Measurements from ENCODE around the gene AK9. TPM values are rescaled to one million over a fixed set of nuclear protein-coding genes. Genes with fewer than 3 reads are reported as not detected.
"Not testable (repeated sequence)": the region's sequence is repeated elsewhere in the genome, so short reads cannot be mapped to it uniquely, and the experiment has no call there.

AK9 gene
- polyA plus RNA-seq, 2 of the 4 experiments (the other 2 are of a cell fraction): 2.2 to 4.7 TPM

DNA sequence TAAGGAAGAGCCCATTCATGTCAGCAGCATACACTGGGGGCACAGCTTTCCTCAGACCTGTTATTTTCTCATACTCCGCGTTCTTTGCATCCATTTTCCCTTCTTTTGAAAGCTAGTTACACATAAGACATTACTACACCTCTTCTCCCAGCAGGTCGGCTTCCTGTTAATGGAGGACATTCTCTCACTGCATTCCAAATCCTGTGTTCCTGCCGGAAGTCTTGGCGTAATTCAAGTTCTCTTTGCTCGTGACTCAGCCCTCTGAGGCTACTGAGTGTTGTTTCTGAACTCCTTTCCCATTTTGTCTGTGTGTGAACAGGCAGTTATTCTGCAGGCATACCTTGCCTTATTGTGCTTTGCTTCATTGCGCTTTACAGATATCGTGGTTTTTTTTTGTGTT is 110.5 kb downstream of the AK9 start (continued):
- TF ChIP-seq MAFK (IDR thresholded peaks at IDR 0.05; ENCODE audit: partially characterized antibody): no peak
- TF ChIP-seq SREBF2 (IDR thresholded peaks at IDR 0.05): no peak
- no peak for TF ChIP-seq EHMT2 (IDR thresholded peaks at IDR 0.05; ENCODE audit: low read depth)
- no peak for TF ChIP-seq NPAS2 (CRISPR knock-in tag; IDR thresholded peaks at IDR 0.05; ENCODE audit: borderline replicate concordance)
- no peak for TF ChIP-seq HEYL (CRISPR knock-in tag; IDR thresholded peaks at IDR 0.05)

DNA sequence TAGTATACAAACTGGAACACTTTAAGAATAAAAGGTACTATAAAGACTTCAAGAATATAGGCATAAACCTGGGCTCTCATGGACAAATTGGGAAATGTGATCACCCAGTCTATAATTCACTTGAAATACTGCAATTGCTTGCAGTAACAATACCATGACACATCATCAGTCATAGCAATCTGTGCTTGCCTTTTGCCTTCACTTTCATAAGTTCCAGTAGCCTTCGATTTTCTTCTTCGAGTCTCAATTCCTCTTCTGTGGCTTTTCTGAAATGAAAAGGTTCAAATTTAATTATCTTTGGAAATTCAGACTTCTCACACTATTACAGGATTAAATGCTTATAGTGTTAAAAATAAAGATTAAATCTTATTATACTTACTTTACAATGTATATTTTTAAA is 111.6 kb downstream of the AK9 start:
- H3K4me2 ChIP-seq: no peak overlapping the region
- no peak overlapping the region for H3K27ac ChIP-seq
- CTCF ChIA-PET: no interaction called here
- DNase-seq (ENCODE audit: low read depth in 1 of 2, low spot score in 1 of 2) (no peak), FAIRE-seq (no peak), ATAC-seq (no peak)
- POLR2A ChIA-PET: no interaction called here
- H3K9me3 ChIP-seq: no peaks in the 10 kb centered on the region
- no peaks in the 10 kb centered on the region for H3K4me1 ChIP-seq
- TF ChIP-seq EHF (CRISPR knock-in tag; IDR thresholded peaks at IDR 0.05) (no peak), NR3C1 (IDR thresholded peaks at IDR 0.05) (no peak), RAD21 (conservative IDR thresholded peaks at IDR 0.05 in 1 of 2, IDR thresholded peaks at IDR 0.05 in 1 of 2) (no peak), FOSL2 (IDR thresholded peaks at IDR 0.05) (no peak), FOSL2 (CRISPR knock-in tag; IDR thresholded peaks at IDR 0.05) (no peak), BHLHE40 (IDR thresholded peaks at IDR 0.05; ENCODE audit: low read depth, low read length) (no peak)
- TF ChIP-seq, protein P1, sequence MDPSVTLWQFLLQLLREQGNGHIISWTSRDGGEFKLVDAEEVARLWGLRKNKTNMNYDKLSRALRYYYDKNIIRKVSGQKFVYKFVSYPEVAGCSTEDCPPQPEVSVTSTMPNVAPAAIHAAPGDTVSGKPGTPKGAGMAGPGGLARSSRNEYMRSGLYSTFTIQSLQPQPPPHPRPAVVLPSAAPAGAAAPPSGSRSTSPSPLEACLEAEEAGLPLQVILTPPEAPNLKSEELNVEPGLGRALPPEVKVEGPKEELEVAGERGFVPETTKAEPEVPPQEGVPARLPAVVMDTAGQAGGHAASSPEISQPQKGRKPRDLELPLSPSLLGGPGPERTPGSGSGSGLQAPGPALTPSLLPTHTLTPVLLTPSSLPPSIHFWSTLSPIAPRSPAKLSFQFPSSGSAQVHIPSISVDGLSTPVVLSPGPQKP (IDR thresholded peaks at IDR 0.05; ENCODE audit: low read depth, low read length): no peak
- TF ChIP-seq, protein P2, sequence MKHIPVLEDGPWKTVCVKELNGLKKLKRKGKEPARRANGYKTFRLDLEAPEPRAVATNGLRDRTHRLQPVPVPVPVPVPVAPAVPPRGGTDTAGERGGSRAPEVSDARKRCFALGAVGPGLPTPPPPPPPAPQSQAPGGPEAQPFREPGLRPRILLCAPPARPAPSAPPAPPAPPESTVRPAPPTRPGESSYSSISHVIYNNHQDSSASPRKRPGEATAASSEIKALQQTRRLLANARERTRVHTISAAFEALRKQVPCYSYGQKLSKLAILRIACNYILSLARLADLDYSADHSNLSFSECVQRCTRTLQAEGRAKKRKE (CRISPR knock-in tag; IDR thresholded peaks at IDR 0.05; ENCODE audit: low read depth): no peak
- no peak overlapping the region for H3K4me3 ChIP-seq
- WGBS (ENCODE audit: missing lambda C conversion rate): 3% methylated on average over 2 of the region's 2 CpGs

DNA sequence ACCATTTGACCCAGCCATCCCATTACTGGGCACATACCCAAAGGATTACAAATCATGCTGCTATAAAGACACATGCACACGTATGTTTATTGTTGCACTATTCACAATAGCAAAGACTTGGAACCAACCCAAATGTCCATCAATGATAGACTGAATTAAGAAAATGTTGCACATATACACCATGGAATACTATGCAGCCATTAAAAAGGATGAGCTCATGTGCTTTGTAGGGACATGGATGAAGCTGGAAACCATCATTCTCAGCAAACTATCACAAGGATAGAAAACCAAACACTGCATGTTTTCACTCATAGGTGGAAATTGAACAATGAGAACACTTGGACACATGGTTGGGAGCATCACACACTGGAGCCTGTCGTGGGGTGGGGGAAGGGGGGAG is 121.1 kb downstream of the AK9 start:
- H3K4me1 ChIP-seq; DNase-seq (ENCODE audit: low read depth in 1 of 2, low spot score in 1 of 2); H3K4me3 ChIP-seq; FAIRE-seq; H3K4me2 ChIP-seq; POLR2A ChIA-PET; CTCF ChIA-PET; H3K27ac ChIP-seq; H3K9me3 ChIP-seq; ATAC-seq: not testable (repeated sequence)
- 9% methylated on average over 2 of the region's 2 CpGs for WGBS (ENCODE audit: missing lambda C conversion rate)

DNA sequence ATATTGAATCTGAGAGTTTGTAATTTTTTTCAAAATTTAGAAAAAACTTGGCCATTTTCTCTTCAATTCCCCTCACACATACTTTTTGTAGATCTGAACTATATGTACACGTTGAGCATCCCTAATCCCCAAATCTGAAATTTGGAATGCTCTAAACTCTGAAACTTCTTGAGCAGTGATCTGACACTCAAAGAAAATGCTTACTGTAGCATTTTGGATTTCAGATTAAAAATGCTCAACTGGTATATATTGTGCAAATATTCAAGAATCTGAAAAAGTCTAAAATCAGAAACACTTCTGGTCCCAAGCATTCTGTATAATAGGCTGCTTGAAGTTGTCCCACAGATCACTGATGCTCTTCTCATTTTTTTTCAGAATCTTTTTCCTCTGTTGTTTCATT is 129.2 kb downstream of the AK9 start:
- CTCF ChIA-PET: no interaction called here
- FAIRE-seq: no peak
- no peak overlapping the region for H3K4me3 ChIP-seq
- DNase-seq (ENCODE audit: low read depth in 1 of 2, low spot score in 1 of 2): no peak
- H3K9me3 ChIP-seq: no peaks in the 10 kb centered on the region
- TF ChIP-seq MAZ (IDR thresholded peaks at IDR 0.05; ENCODE audit: borderline replicate concordance, low read depth, low read length) (no peak), MAFK (IDR thresholded peaks at IDR 0.05; ENCODE audit: partially characterized antibody) (peak; percentile 41)
- ATAC-seq: no peak
- POLR2A ChIA-PET: no interaction called here
- no peak overlapping the region for H3K27ac ChIP-seq
- WGBS (ENCODE audit: missing lambda C conversion rate): 0% methylated on average over 1 of the region's 1 CpG
- no peak overlapping the region for H3K4me2 ChIP-seq
- no peaks in the 10 kb centered on the region for H3K4me1 ChIP-seq

DNA sequence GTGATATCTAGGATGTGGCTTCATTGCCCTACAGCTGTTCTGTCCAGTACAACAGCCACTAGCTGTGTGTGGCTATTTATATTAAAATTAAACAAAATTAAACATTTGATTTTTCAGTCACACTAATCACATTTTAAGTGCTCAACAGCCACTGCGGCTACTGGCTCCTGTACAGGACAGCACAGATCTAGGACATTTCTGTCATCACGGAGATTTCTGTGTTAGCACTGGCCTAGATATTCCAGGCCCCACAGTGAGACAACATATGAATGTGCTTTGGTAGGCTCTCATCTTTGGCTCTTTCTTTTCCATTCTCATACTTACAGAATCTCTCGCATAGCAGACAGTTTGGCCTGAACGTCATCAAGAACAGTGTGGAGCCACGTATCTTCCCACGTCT is 159.6 kb downstream of the AK9 start:
- no peak overlapping the region for H3K27ac ChIP-seq
- WGBS (ENCODE audit: missing lambda C conversion rate): 79% methylated on average over 6 of the region's 6 CpGs
- POLR2A ChIA-PET: no interaction called here
- no peaks in the 10 kb centered on the region for H3K4me1 ChIP-seq
- FAIRE-seq: no peak
- no peaks in the 10 kb centered on the region for H3K9me3 ChIP-seq
- no peak overlapping the region for H3K4me3 ChIP-seq
- CTCF ChIA-PET: interaction anchor here (1.3 kb wide), 1 partner anchor 508 kb away, joined by 9 read pairs; no protein-coding TSS in a partner anchor
- no peak for DNase-seq (ENCODE audit: low read depth in 1 of 2, low spot score in 1 of 2)
- no peak for ATAC-seq
- no peak overlapping the region for H3K4me2 ChIP-seq
- TF ChIP-seq, protein P3, sequence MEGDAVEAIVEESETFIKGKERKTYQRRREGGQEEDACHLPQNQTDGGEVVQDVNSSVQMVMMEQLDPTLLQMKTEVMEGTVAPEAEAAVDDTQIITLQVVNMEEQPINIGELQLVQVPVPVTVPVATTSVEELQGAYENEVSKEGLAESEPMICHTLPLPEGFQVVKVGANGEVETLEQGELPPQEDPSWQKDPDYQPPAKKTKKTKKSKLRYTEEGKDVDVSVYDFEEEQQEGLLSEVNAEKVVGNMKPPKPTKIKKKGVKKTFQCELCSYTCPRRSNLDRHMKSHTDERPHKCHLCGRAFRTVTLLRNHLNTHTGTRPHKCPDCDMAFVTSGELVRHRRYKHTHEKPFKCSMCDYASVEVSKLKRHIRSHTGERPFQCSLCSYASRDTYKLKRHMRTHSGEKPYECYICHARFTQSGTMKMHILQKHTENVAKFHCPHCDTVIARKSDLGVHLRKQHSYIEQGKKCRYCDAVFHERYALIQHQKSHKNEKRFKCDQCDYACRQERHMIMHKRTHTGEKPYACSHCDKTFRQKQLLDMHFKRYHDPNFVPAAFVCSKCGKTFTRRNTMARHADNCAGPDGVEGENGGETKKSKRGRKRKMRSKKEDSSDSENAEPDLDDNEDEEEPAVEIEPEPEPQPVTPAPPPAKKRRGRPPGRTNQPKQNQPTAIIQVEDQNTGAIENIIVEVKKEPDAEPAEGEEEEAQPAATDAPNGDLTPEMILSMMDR (IDR thresholded peaks at IDR 0.05): no peak
- TF ChIP-seq RNF2 (IDR thresholded peaks at IDR 0.05; ENCODE audit: borderline replicate concordance, low read depth) (no peak), EP300 (IDR thresholded peaks at IDR 0.05) (no peak), KDM5A (IDR thresholded peaks at IDR 0.05) (no peak), RCOR1 (IDR thresholded peaks at IDR 0.05; ENCODE audit: low read depth, low read length) (no peak), RFX5 (IDR thresholded peaks at IDR 0.05) (no peak), SREBF2 (IDR thresholded peaks at IDR 0.05) (no peak), FOSB (CRISPR knock-in tag; IDR thresholded peaks at IDR 0.05) (no peak), POLR2AphosphoS2 (conservative IDR thresholded peaks at IDR 0.05; ENCODE audit: low read length) (no peak), ZFP36 (IDR thresholded peaks at IDR 0.05; ENCODE audit: borderline replicate concordance, partially characterized antibody) (no peak), KDM1A (IDR thresholded peaks at IDR 0.05; ENCODE audit: low read depth) (no peak), MAZ (IDR thresholded peaks at IDR 0.05; ENCODE audit: borderline replicate concordance, low read depth, low read length) (no peak)
- TF ChIP-seq, protein P4, sequence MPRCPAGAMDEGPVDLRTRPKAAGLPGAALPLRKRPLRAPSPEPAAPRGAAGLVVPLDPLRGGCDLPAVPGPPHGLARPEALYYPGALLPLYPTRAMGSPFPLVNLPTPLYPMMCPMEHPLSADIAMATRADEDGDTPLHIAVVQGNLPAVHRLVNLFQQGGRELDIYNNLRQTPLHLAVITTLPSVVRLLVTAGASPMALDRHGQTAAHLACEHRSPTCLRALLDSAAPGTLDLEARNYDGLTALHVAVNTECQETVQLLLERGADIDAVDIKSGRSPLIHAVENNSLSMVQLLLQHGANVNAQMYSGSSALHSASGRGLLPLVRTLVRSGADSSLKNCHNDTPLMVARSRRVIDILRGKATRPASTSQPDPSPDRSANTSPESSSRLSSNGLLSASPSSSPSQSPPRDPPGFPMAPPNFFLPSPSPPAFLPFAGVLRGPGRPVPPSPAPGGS (IDR thresholded peaks at IDR 0.05): no peak
- TF ChIP-seq, protein P2 (CRISPR knock-in tag; IDR thresholded peaks at IDR 0.05; ENCODE audit: low read depth): no peak

All from A549 (cell line).